Measurements from ENCODE around the gene ARIH2.

The ARIH2 gene

GRCh38 chr3:48957006-48957705 is 38.5 kb downstream of the ARIH2 start:
- H3K27ac ChIP-seq (ENCODE audit: low read depth, low read length), result no peak overlapping the region
- peaks cover 31% of the 10 kb centered on the region for H3K36me3 ChIP-seq (ENCODE audit: insufficient read depth, low read length)
- H3K4me3 ChIP-seq (ENCODE audit: low read depth in 1 of 2, low read length in 2 of 2), result no peak overlapping the region
- no peak overlapping the region for H3K9ac ChIP-seq (ENCODE audit: low read length)
- H3K9me3 ChIP-seq (ENCODE audit: low read length), result no peaks in the 10 kb centered on the region
- no peaks in the 10 kb centered on the region for H3K4me1 ChIP-seq (ENCODE audit: insufficient read depth, low read length)
- no peaks in the 10 kb centered on the region for H3K27me3 ChIP-seq (ENCODE audit: control insufficient read depth in 1 of 2, insufficient read depth in 2 of 2, low read length in 2 of 2)

- H3K4me1 ChIP-seq (ENCODE audit: insufficient read depth, low read length), result no peaks in the 10 kb centered on the region
- no peak overlapping the region for H3K9ac ChIP-seq (ENCODE audit: low read length)
Measured at GRCh38 chr3:48960841-48961413, 42.3 kb downstream of the ARIH2 start.

GRCh38 chr3:48962340-48962739 is 43.7 kb downstream of the ARIH2 start:
- Histone ChIP-seq H3K9me3 (ENCODE audit: low read length) (no peaks in the 10 kb centered on the region), H3K4me1 (ENCODE audit: insufficient read depth, low read length) (no peaks in the 10 kb centered on the region), H3K27me3 (ENCODE audit: control insufficient read depth in 1 of 2, insufficient read depth in 2 of 2, low read length in 2 of 2) (no peaks in the 10 kb centered on the region), H3K27ac (ENCODE audit: low read depth, low read length) (no peak overlapping the region), H3K9ac (ENCODE audit: low read length) (no peak overlapping the region), H3K36me3 (ENCODE audit: insufficient read depth, low read length) (peaks cover 47% of the 10 kb centered on the region), H3K4me3 (ENCODE audit: low read depth in 1 of 2, low read length in 2 of 2) (no peak overlapping the region)

More at GRCh38 chr3:48960841-48961413, 42.3 kb downstream of the ARIH2 start:
- Histone ChIP-seq H3K9me3 (ENCODE audit: low read length) (no peaks in the 10 kb centered on the region), H3K27me3 (ENCODE audit: control insufficient read depth in 1 of 2, insufficient read depth in 2 of 2, low read length in 2 of 2) (no peaks in the 10 kb centered on the region), H3K4me3 (ENCODE audit: low read depth in 1 of 2, low read length in 2 of 2) (no peak overlapping the region), H3K36me3 (ENCODE audit: insufficient read depth, low read length) (peaks cover 38% of the 10 kb centered on the region), H3K27ac (ENCODE audit: low read depth, low read length) (no peak overlapping the region)

DNA sequence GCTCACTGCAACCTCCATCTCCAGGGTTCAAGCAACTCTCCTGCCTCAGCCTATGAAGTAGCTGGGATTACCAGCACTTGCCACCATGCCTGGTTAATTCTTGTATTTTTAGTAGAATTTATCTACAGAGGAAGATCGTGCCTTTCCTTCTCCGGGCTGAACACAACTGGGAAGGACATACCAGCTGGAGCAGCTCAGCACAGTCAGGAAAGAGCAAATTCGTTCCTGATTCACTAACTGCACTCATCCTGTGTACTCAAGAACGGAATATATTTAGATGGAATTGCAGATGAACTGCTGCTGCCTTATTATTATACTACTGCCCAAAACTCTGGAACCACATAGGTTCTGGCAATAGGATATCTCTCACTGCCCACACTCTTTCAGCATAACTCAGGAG is 44.3 kb downstream of the ARIH2 start:
- no peaks in the 10 kb centered on the region for H3K9me3 ChIP-seq (ENCODE audit: low read length)
- H3K4me3 ChIP-seq (ENCODE audit: low read depth in 1 of 2, low read length in 2 of 2), result no peak overlapping the region
- H3K4me1 ChIP-seq (ENCODE audit: insufficient read depth, low read length), result no peaks in the 10 kb centered on the region
- H3K36me3 ChIP-seq (ENCODE audit: insufficient read depth, low read length), result peaks cover 45% of the 10 kb centered on the region
- H3K9ac ChIP-seq (ENCODE audit: low read length), result no peak overlapping the region
- no peak overlapping the region for H3K27ac ChIP-seq (ENCODE audit: low read depth, low read length)
- no peaks in the 10 kb centered on the region for H3K27me3 ChIP-seq (ENCODE audit: control insufficient read depth in 1 of 2, insufficient read depth in 2 of 2, low read length in 2 of 2)

- H3K9me3 ChIP-seq (ENCODE audit: low read length), result no peaks in the 10 kb centered on the region
- peaks cover 45% of the 10 kb centered on the region for H3K36me3 ChIP-seq (ENCODE audit: insufficient read depth, low read length)
- no peak overlapping the region for H3K27ac ChIP-seq (ENCODE audit: low read depth, low read length)
- H3K4me3 ChIP-seq (ENCODE audit: low read depth in 1 of 2, low read length in 2 of 2), result no peak overlapping the region
- H3K4me1 ChIP-seq (ENCODE audit: insufficient read depth, low read length), result no peaks in the 10 kb centered on the region
- H3K9ac ChIP-seq (ENCODE audit: low read length), result no peak overlapping the region
- no peaks in the 10 kb centered on the region for H3K27me3 ChIP-seq (ENCODE audit: control insufficient read depth in 1 of 2, insufficient read depth in 2 of 2, low read length in 2 of 2)
Measured at GRCh38 chr3:48963591-48963990, 44.9 kb downstream of the ARIH2 start.

DNA sequence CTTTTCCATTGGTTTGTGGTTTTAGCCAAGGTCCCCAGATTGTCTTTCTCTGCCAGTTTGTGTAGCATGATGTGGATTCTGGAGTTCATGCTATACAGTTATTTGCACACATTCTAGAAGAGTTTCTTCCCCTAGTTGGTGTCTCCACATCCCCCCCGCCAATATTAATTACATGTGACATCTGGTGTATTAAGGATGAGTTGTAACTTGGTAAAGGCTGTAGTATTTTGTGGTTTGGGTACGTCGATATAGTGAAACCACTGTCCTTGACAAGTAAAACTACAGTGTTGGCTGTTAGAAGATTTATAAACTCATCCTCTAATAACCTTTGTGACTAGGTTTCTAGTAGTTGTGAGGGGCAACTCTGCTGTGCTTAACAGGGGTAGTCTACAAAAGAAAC is 47.7 kb downstream of the ARIH2 start:
- peaks cover 70% of the 10 kb centered on the region for H3K36me3 ChIP-seq (ENCODE audit: insufficient read depth, low read length)
- H3K27ac ChIP-seq (ENCODE audit: low read depth, low read length), result no peak overlapping the region
- no peak overlapping the region for H3K4me3 ChIP-seq (ENCODE audit: low read depth in 1 of 2, low read length in 2 of 2)

DNA sequence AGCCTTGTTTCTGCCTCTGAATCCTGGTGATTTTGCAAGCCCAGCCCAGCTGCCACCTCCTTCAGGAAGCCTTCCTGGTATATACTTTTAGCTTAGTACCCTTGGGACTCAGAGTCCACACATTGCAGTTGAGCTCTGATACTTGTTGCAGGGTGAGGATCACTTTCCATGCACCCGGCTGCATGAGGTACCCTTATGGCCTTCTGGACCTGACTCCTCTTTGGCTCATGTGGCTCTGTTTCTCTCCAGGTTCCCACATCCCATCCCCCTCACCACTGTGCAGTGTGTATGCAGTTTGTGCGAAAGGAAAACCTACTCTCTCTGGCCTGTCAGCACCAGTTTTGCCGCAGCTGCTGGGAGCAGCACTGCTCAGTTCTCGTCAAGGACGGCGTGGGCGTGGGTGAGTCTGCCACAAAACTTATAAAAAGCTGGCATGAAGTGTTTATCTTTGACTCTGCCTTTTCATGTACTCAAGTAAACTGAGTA is 48.3 kb downstream of the ARIH2 start:
- Histone ChIP-seq H3K36me3 (ENCODE audit: insufficient read depth, low read length) (peaks cover 70% of the 10 kb centered on the region), H3K9me3 (ENCODE audit: low read length) (no peaks in the 10 kb centered on the region), H3K4me3 (ENCODE audit: low read depth in 1 of 2, low read length in 2 of 2) (no peak overlapping the region), H3K27me3 (ENCODE audit: control insufficient read depth in 1 of 2, insufficient read depth in 2 of 2, low read length in 2 of 2) (no peaks in the 10 kb centered on the region), H3K27ac (ENCODE audit: low read depth, low read length) (no peak overlapping the region), H3K4me1 (ENCODE audit: insufficient read depth, low read length) (no peaks in the 10 kb centered on the region), H3K9ac (ENCODE audit: low read length) (no peak overlapping the region)

More for the DNA sequence above, 47.7 kb downstream of the ARIH2 start:
- H3K9me3 ChIP-seq (ENCODE audit: low read length), result no peaks in the 10 kb centered on the region
- H3K4me1 ChIP-seq (ENCODE audit: insufficient read depth, low read length), result no peaks in the 10 kb centered on the region
- H3K9ac ChIP-seq (ENCODE audit: low read length), result no peak overlapping the region
- H3K27me3 ChIP-seq (ENCODE audit: control insufficient read depth in 1 of 2, insufficient read depth in 2 of 2, low read length in 2 of 2), result no peaks in the 10 kb centered on the region

DNA sequence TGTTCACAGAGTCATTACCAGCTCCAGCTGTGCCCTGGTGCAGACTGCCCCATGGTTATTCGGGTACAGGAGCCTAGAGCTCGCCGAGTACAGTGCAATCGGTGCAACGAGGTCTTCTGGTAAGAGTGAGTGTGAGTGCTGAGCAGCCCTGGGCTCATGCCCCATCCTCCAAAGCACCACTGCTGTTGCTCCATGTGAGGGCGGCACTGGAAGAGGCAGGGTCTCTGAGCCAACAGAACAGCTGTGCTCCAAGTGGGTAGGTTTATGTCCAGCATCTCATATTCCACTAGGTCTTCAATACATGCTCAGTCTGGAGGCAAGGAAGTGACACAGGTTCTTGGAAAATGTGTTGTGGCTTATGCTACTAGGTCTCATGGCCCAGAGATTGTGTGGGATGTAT is 51.9 kb downstream of the ARIH2 start:
- Histone ChIP-seq H3K9ac (ENCODE audit: low read length) (no peak overlapping the region), H3K27ac (ENCODE audit: low read depth, low read length) (no peak overlapping the region), H3K9me3 (ENCODE audit: low read length) (no peaks in the 10 kb centered on the region), H3K4me1 (ENCODE audit: insufficient read depth, low read length) (no peaks in the 10 kb centered on the region), H3K36me3 (ENCODE audit: insufficient read depth, low read length) (peaks cover 88% of the 10 kb centered on the region), H3K27me3 (ENCODE audit: control insufficient read depth in 1 of 2, insufficient read depth in 2 of 2, low read length in 2 of 2) (no peaks in the 10 kb centered on the region), H3K4me3 (ENCODE audit: low read depth in 1 of 2, low read length in 2 of 2) (no peak overlapping the region)

DNA sequence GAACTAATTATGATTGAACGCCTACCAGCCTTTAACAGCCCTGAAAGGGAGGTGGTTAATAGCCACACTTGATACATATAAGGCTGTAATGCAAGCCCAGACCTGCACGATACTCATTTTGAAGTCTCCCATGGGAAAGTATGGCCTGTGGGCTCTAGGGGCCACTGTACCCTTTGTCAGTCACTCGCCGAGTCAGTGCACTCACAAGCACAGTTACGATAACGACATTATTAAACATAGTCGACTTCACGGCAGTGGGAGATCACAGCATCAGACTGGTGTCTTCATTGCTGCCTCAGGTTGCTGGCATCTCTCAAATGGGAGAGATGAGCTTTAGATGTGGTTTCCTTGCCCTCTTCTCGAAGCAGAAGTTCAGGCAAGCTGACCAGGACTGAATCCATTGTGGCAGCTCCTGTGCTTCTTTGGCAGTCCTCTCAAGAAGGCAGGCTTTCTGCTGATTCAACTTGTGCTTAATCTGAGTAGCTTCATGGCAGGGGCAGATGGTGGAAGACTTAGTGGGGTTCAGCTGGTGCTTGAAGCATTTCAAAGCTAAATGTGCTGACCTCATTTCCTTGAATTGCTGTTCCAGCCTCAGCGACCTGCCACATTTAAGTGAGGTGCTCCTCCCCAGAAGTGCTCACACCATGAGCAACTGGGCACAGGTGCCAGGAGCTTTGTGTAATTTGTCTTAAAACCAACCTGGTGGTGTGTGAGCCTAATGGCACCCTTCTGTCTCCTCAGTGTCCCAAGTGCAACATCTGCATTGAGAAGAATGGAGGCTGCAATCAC is 55.6 kb downstream of the ARIH2 start:
- Histone ChIP-seq H3K9me3 (ENCODE audit: low read length) (no peaks in the 10 kb centered on the region), H3K27me3 (ENCODE audit: control insufficient read depth in 1 of 2, insufficient read depth in 2 of 2, low read length in 2 of 2) (no peaks in the 10 kb centered on the region), H3K27ac (ENCODE audit: low read depth, low read length) (no peak overlapping the region), H3K36me3 (ENCODE audit: insufficient read depth, low read length) (peaks cover 88% of the 10 kb centered on the region), H3K4me1 (ENCODE audit: insufficient read depth, low read length) (no peaks in the 10 kb centered on the region), H3K9ac (ENCODE audit: low read length) (no peak overlapping the region), H3K4me3 (ENCODE audit: low read depth in 1 of 2, low read length in 2 of 2) (no peak overlapping the region)

- H3K9ac ChIP-seq (ENCODE audit: low read length), result no peak overlapping the region
- no peaks in the 10 kb centered on the region for H3K4me1 ChIP-seq (ENCODE audit: insufficient read depth, low read length)
- H3K4me3 ChIP-seq (ENCODE audit: low read depth in 1 of 2, low read length in 2 of 2), result no peak overlapping the region
- H3K27me3 ChIP-seq (ENCODE audit: control insufficient read depth in 1 of 2, insufficient read depth in 2 of 2, low read length in 2 of 2), result no peaks in the 10 kb centered on the region
- H3K27ac ChIP-seq (ENCODE audit: low read depth, low read length), result no peak overlapping the region
- H3K9me3 ChIP-seq (ENCODE audit: low read length), result no peaks in the 10 kb centered on the region
- H3K36me3 ChIP-seq (ENCODE audit: insufficient read depth, low read length), result peaks cover 86% of the 10 kb centered on the region
Measured at GRCh38 chr3:48979451-48979850, 60.8 kb downstream of the ARIH2 start.

- H3K27ac ChIP-seq (ENCODE audit: low read depth, low read length), result no peak overlapping the region
- H3K9ac ChIP-seq (ENCODE audit: low read length), result no peak overlapping the region
- no peaks in the 10 kb centered on the region for H3K4me1 ChIP-seq (ENCODE audit: insufficient read depth, low read length)
- no peaks in the 10 kb centered on the region for H3K27me3 ChIP-seq (ENCODE audit: control insufficient read depth in 1 of 2, insufficient read depth in 2 of 2, low read length in 2 of 2)
- peaks cover 86% of the 10 kb centered on the region for H3K36me3 ChIP-seq (ENCODE audit: insufficient read depth, low read length)
- no peaks in the 10 kb centered on the region for H3K9me3 ChIP-seq (ENCODE audit: low read length)
- H3K4me3 ChIP-seq (ENCODE audit: low read depth in 1 of 2, low read length in 2 of 2), result no peak overlapping the region
Measured at GRCh38 chr3:48980295-48980694, 61.7 kb downstream of the ARIH2 start.
